AG08395 (cell line): ENCODE data around the gene DPYD.
A peak's percentile ranks its signal among the peaks of the same experiment; 100 is the strongest.
"Not testable (repeated sequence)": the region's sequence is repeated elsewhere in the genome, so short reads cannot be mapped to it uniquely, and the experiment has no call there.

Experiments used
- DNase-seq: peaks from one replicate; pipeline ENCODE4 v3.0.0; 2012; ENCODE audit warnings: mixed read lengths, low spot score

Gene DPYD

GRCh38 chr1:97364086-97364485, 556.7 kb downstream of the DPYD start:
- DNase-seq = peak; percentile 67

GRCh38 chr1:97356309-97356708, 564.5 kb downstream of the DPYD start:
- DNase-seq = no peak

- no peak for DNase-seq
Observed at GRCh38 chr1:97352936-97353382, 567.9 kb downstream of the DPYD start.

GRCh38 chr1:97351846-97352245, 569.0 kb downstream of the DPYD start:
- no peak for DNase-seq

- DNase-seq = no peak
Observed at GRCh38 chr1:97350662-97351061, 570.2 kb downstream of the DPYD start.

GRCh38 chr1:97350241-97350640, 570.6 kb downstream of the DPYD start:
- DNase-seq = no peak

- DNase-seq = not testable (repeated sequence)
Observed at GRCh38 chr1:97349794-97350193, 571.0 kb downstream of the DPYD start.

- no peak for DNase-seq
Observed at GRCh38 chr1:97348599-97349265, 572.1 kb downstream of the DPYD start.

- peak; percentile 65 for DNase-seq
Observed at GRCh38 chr1:97340951-97341350, 579.9 kb downstream of the DPYD start.

- DNase-seq = no peak
Observed at GRCh38 chr1:97338347-97338746, 582.5 kb downstream of the DPYD start.

GRCh38 chr1:97337250-97338030, 583.4 kb downstream of the DPYD start:
- DNase-seq = no peak

- DNase-seq = peak; percentile 72
Observed at GRCh38 chr1:97334454-97334853, 586.4 kb downstream of the DPYD start.

GRCh38 chr1:97332716-97333115, 588.1 kb downstream of the DPYD start:
- DNase-seq = peak; percentile 30

- DNase-seq = no peak
Observed at GRCh38 chr1:97331165-97331564, 589.7 kb downstream of the DPYD start.

- no peak for DNase-seq
Observed at GRCh38 chr1:97314685-97315084, 606.1 kb downstream of the DPYD start.

GRCh38 chr1:97308131-97308530, 612.7 kb downstream of the DPYD start:
- peak; percentile 1 for DNase-seq

- DNase-seq = no peak
Observed at GRCh38 chr1:97307568-97307967, 613.3 kb downstream of the DPYD start.

- no peak for DNase-seq
Observed at GRCh38 chr1:97307151-97307550, 613.7 kb downstream of the DPYD start.

GRCh38 chr1:97306504-97306903, 614.3 kb downstream of the DPYD start:
- DNase-seq = no peak

- no peak for DNase-seq
Observed at GRCh38 chr1:97304366-97304765, 616.5 kb downstream of the DPYD start.

- DNase-seq = no peak
Observed at GRCh38 chr1:97298966-97299365, 621.9 kb downstream of the DPYD start.

- DNase-seq = no peak
Observed at GRCh38 chr1:97297611-97298010, 623.2 kb downstream of the DPYD start.

- DNase-seq = no peak
Observed at GRCh38 chr1:97281962-97282361, 638.9 kb downstream of the DPYD start.
